A549 (cell line): ENCODE data around the gene TACR1. TPM values are rescaled to one million over a fixed set of nuclear protein-coding genes. Genes with fewer than 3 reads are reported as not detected.

Experiments used
- ATAC-seq, 2 experiments: fragments of 200-7000 bp in 1 of 2; fragments of >200 bp in 1 of 2; cut with Nextera tagmentation in 1 of 2; cut with Tn5 transposase in 1 of 2; 3 replicates each; pipeline versions ENCODE4 v1.8.0 to v1.9.1; 2018 to 2020; ENCODE audit warnings: mild to moderate bottlenecking in 1 of 2, moderate library complexity in 1 of 2
- CTCF ChIA-PET: fragments of 300-600 bp; sonication (Branson Sonifier 250); formaldehyde crosslinking; extraction: SDS; loops from one replicate; lab custom pipeline; 2021; ENCODE audit warnings: antibody characterized with exemption, inconsistent platforms; lab: Yijun Ruan, JAX
- POLR2A ChIA-PET: fragments of 350-600 bp; formaldehyde crosslinking; extraction: SDS; loops from one replicate; lab custom pipeline; 2021; ENCODE audit warnings: antibody characterized with exemption, inconsistent platforms; lab: Yijun Ruan, JAX
- DNase-seq, 2 experiments: peaks; one replicate each; pipeline versions ENCODE4 v3.0.0 to v3.0.0-alpha.2; 2011 to 2016; ENCODE audit warnings: low read depth in 1 of 2, low spot score in 1 of 2
- FAIRE-seq: peaks from 2 replicates; lab custom pipeline; 2011; peaks lifted over from hg19 to GRCh38; lab: Jason Lieb, UNC
- H3K27ac ChIP-seq, 2 experiments: fragments of >200 bp; sonication (Bioruptor Twin); formaldehyde crosslinking; 3 replicates each; pipeline ENCODE4 v1.5.1; 2016 to 2017
- H3K4me1 ChIP-seq: fragments of >200 bp; sonication (Bioruptor Twin); formaldehyde crosslinking; 3 replicates; pipeline ENCODE4 v1.6.1; 2016
- H3K4me2 ChIP-seq: fragments of >200 bp; sonication (Bioruptor Twin); formaldehyde crosslinking; 3 replicates; pipeline ENCODE4 v1.6.1; 2016
- H3K4me3 ChIP-seq: fragments of >200 bp; sonication (Bioruptor Twin); formaldehyde crosslinking; 3 replicates; pipeline ENCODE4 v1.5.1; 2016
- H3K9me3 ChIP-seq: fragments of >200 bp; sonication (Bioruptor Twin); formaldehyde crosslinking; 3 replicates; pipeline ENCODE4 v1.6.1; 2016
- CBX8 ChIP-seq: fragments of 200-600 bp; sonication (generic); IDR thresholded peaks from 2 replicates; pipeline ENCODE4 v1.6.1; 2016
- CHD4 ChIP-seq: fragments of 200-600 bp; sonication (generic); IDR thresholded peaks from 2 replicates; pipeline ENCODE4 v1.6.1; 2016; ENCODE audit warnings: antibody characterized with exemption, mild to moderate bottlenecking, borderline replicate concordance
- ESRRA ChIP-seq: fragments of 150-350 bp; IDR thresholded peaks from 2 replicates; pipeline ENCODE4 v1.6.1; 2014; ENCODE audit warnings: mild to moderate bottlenecking, low read length, borderline replicate concordance
- FOSB ChIP-seq: fragments of 250-450 bp; sonication (Bioruptor Pico); IDR thresholded peaks from 2 replicates; pipeline ENCODE4 v1.5.0; 2020; ENCODE audit warnings: mild to moderate bottlenecking, moderate library complexity
- FOXS1 ChIP-seq: fragments of 250-450 bp; sonication (Bioruptor Pico); IDR thresholded peaks from 2 replicates; pipeline ENCODE4 v1.5.0; 2020; ENCODE audit warnings: mild to moderate bottlenecking, moderate library complexity
- HDAC2 ChIP-seq: fragments of 200-600 bp; sonication (generic); IDR thresholded peaks from 2 replicates; pipeline ENCODE4 v1.6.1; 2016
- HEYL ChIP-seq: fragments of 250-450 bp; sonication (Bioruptor Pico); IDR thresholded peaks from 2 replicates; pipeline ENCODE4 v1.8.0; 2021; ENCODE audit warnings: mild to moderate bottlenecking, moderate library complexity
- HOXA7 ChIP-seq: fragments of 250-450 bp; sonication (Bioruptor Pico); IDR thresholded peaks from 2 replicates; pipeline ENCODE4 v1.5.0; 2020; ENCODE audit warnings: mild to moderate bottlenecking, moderate library complexity
- JUNB ChIP-seq: fragments of >200 bp; sonication (Bioruptor Twin); formaldehyde crosslinking; IDR thresholded peaks from 2 replicates; pipeline ENCODE4 v1.6.1; 2016
- KDM5A ChIP-seq: fragments of 200-600 bp; sonication (generic); IDR thresholded peaks from 2 replicates; pipeline ENCODE4 v1.6.1; 2016; ENCODE audit warnings: antibody characterized with exemption, mild to moderate bottlenecking
- MAZ ChIP-seq: fragments of 150-350 bp; IDR thresholded peaks from 2 replicates; pipeline ENCODE4 v1.6.1; 2014; ENCODE audit warnings: antibody characterized with exemption, low read depth, low read length, borderline replicate concordance
- NPAS2 ChIP-seq: fragments of 250-450 bp; sonication (Bioruptor Pico); IDR thresholded peaks from 2 replicates; pipeline ENCODE4 v1.8.0; 2022; ENCODE audit warnings: mild to moderate bottlenecking, moderate library complexity, borderline replicate concordance
- RAD21 ChIP-seq, 2 experiments: fragments of >200 bp in 1 of 2; sonication (Bioruptor Twin) in 1 of 2; formaldehyde crosslinking in 1 of 2; IDR thresholded peaks in 1 of 2; conservative IDR thresholded peaks in 1 of 2; 2 replicates in 1 of 2; 3 replicates in 1 of 2; pipeline ENCODE4 v1.6.1; 2012 to 2018; ENCODE audit warnings: inconsistent platforms in 1 of 2
- TFCP2L1 ChIP-seq: fragments of 250-450 bp; sonication (Bioruptor Pico); IDR thresholded peaks from 2 replicates; pipeline ENCODE4 v1.5.0; 2021; ENCODE audit warnings: mild to moderate bottlenecking
- ZNF302 ChIP-seq: fragments of 250-450 bp; sonication (Bioruptor Pico); IDR thresholded peaks from 2 replicates; pipeline ENCODE4 v1.9.0; 2021; ENCODE audit warnings: inconsistent platforms, mild to moderate bottlenecking, moderate library complexity
- ZSCAN20 ChIP-seq: fragments of 250-450 bp; sonication (Bioruptor Pico); IDR thresholded peaks from 2 replicates; pipeline ENCODE4 v1.8.0; 2022; ENCODE audit warnings: mild to moderate bottlenecking, moderate library complexity
- WGBS: methylation state at CpG from one replicate; pipeline ENCODE4 v1.1.6; 2017; ENCODE audit errors: missing lambda C conversion rate; 5-methylcytosine and 5-hydroxymethylcytosine counted together
- polyA plus RNA-seq, 4 experiments: library from polyadenylated mRNA; depleted of rRNA in 3 of 4; stranded (reverse); fragments of >200 nt; fragmentation: RNase III in 1 of 4; extraction: RNeasy Plus Mini Kit Qiagen cat#74134 plus additional on column Dnase treatment in 1 of 4; gene quantifications; 2 replicates in 3 of 4; 3 replicates in 1 of 4; pipeline ENCODE4 v1.2.3, GENCODE V29; 2011 to 2017
- TF ChIP-seq, protein P1 (sequence below): fragments of 450-650 bp; IDR thresholded peaks from 2 replicates; pipeline ENCODE4 v1.6.1; 2014; ENCODE audit warnings: antibody characterized with exemption
- TF ChIP-seq, protein P2 (sequence below): IDR thresholded peaks from 2 replicates; pipeline ENCODE4 v1.6.1; 2012; ENCODE audit warnings: low read depth, borderline replicate concordance
- TF ChIP-seq, protein P3 (sequence below): fragments of 250-450 bp; sonication (Bioruptor Pico); IDR thresholded peaks from 2 replicates; pipeline ENCODE4 v1.5.0; 2021; ENCODE audit warnings: mild to moderate bottlenecking, moderate library complexity, borderline replicate concordance
- TF ChIP-seq, protein P4 (sequence below): IDR thresholded peaks from 2 replicates; pipeline ENCODE4 v1.6.1; 2012

The TACR1 gene
- polyA plus RNA-seq, 2 of the 4 experiments (the other 2 are of a cell fraction) = 0.27 to 0.92 TPM

DNA sequence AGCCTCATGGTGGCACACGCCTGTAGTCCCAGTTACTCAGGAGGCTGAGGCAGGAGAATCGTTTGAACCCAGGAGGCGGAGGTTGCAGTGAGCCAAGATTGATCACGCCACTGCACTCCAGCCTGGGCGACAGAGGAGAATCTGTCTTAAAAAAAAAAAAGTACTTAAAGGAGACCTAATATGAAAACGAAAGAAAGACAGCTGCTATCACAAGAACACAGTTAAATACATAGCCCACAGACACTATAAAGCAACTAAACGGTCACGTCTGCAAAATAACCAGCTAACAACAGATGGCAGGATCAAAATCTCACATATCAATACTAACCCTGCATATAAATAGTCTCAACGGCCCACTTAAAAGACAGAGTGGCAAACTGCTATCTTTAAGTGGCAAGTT, 43.9 kb upstream of the TACR1 start:
- peaks cover 49% of the 10 kb centered on the region for H3K9me3 ChIP-seq
- ChIA-PET CTCF (interaction anchor here (1.2 to 8.4 kb wide), 2 partner anchors 11 to 43 kb away, joined by 5 to 60 read pairs; partner anchors contain the start of gene TACR1), POLR2A (no interaction called here)
- ATAC-seq (no peak), DNase-seq (no peak), FAIRE-seq (no peak)
- H3K4me2 ChIP-seq = no peak overlapping the region
- peaks cover 14% of the 10 kb centered on the region for H3K4me1 ChIP-seq
- WGBS = 88% methylated on average over 9 of the region's 9 CpGs
- H3K27ac ChIP-seq = no peak overlapping the region
- H3K4me3 ChIP-seq = no peak overlapping the region
- TF ChIP-seq CBX8 (no peak), ZSCAN20 (no peak), ESRRA (no peak), JUNB (no peak), MAZ (no peak), HOXA7 (CRISPR knock-in tag) (no peak)
- TF ChIP-seq, protein P1, sequence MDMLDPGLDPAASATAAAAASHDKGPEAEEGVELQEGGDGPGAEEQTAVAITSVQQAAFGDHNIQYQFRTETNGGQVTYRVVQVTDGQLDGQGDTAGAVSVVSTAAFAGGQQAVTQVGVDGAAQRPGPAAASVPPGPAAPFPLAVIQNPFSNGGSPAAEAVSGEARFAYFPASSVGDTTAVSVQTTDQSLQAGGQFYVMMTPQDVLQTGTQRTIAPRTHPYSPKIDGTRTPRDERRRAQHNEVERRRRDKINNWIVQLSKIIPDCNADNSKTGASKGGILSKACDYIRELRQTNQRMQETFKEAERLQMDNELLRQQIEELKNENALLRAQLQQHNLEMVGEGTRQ = no peak
- TF ChIP-seq, protein P2, sequence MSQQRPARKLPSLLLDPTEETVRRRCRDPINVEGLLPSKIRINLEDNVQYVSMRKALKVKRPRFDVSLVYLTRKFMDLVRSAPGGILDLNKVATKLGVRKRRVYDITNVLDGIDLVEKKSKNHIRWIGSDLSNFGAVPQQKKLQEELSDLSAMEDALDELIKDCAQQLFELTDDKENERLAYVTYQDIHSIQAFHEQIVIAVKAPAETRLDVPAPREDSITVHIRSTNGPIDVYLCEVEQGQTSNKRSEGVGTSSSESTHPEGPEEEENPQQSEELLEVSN = no peak

DNA sequence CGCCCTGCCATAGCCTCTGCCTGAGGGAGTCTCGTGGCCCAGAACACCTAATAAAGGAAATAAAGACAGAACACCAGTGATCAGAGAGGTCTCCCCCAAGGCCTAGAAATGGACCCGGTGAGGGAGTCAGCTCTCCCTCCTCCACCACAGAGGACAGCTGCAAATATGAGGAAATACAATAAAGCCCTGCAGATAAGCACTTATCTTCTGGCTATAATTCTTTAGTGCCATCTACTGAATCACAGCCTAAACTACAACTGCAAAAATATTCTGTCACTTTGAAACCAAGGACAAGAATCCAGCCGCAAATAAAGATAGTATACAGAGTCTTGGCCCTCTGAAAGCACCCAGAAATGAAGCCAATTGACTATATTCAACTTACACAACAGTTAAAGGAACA, 42.4 kb upstream of the TACR1 start:
- no peak overlapping the region for H3K4me3 ChIP-seq
- peak overlapping the region in 1 of 2 experiments; percentile 82; a peak in 3 of 6 replicates for H3K27ac ChIP-seq
- no peak for TF ChIP-seq TFCP2L1
- TF ChIP-seq, protein P3, sequence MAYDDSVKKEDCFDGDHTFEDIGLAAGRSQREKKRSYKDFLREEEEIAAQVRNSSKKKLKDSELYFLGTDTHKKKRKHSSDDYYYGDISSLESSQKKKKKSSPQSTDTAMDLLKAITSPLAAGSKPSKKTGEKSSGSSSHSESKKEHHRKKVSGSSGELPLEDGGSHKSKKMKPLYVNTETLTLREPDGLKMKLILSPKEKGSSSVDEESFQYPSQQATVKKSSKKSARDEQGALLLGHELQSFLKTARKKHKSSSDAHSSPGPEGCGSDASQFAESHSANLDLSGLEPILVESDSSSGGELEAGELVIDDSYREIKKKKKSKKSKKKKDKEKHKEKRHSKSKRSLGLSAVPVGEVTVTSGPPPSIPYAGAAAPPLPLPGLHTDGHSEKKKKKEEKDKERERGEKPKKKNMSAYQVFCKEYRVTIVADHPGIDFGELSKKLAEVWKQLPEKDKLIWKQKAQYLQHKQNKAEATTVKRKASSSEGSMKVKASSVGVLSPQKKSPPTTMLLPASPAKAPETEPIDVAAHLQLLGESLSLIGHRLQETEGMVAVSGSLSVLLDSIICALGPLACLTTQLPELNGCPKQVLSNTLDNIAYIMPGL (CRISPR knock-in tag) = no peak
- TF ChIP-seq KDM5A = no peak
- TF ChIP-seq RAD21 (conservative IDR thresholded peaks at IDR 0.05 in 1 of 2, IDR thresholded peaks at IDR 0.05 in 1 of 2) = peak; percentile 28 to 57; a peak in 3 of 5 replicates
- no peak for TF ChIP-seq NPAS2 (CRISPR knock-in tag)
- no peak for TF ChIP-seq HDAC2
- TF ChIP-seq, protein P4, sequence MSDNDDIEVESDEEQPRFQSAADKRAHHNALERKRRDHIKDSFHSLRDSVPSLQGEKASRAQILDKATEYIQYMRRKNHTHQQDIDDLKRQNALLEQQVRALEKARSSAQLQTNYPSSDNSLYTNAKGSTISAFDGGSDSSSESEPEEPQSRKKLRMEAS = 0 out of 2 replicates have a peak, but pooled peaks have one; percentile 18
- no peak for TF ChIP-seq ZNF302 (CRISPR knock-in tag)
- no peak for TF ChIP-seq CHD4
- TF ChIP-seq HEYL = no peak
- no peak for TF ChIP-seq FOSB (CRISPR knock-in tag)
- TF ChIP-seq FOXS1 = no peak
- H3K4me1 ChIP-seq = peaks cover 20% of the 10 kb centered on the region
- peak in 1 of 2 experiments; percentile 47; a peak in 3 of 6 replicates for ATAC-seq
- CTCF ChIA-PET = interaction anchor here (1.1 to 8.4 kb wide), 4 partner anchors 10 to 323 kb away, joined by 3 to 60 read pairs (median 5); partner anchors contain the start of gene TACR1
- POLR2A ChIA-PET = no interaction called here
- FAIRE-seq = no peak
- no peak overlapping the region for H3K4me2 ChIP-seq
- peaks cover 56% of the 10 kb centered on the region for H3K9me3 ChIP-seq
- DNase-seq = peak in 1 of 2 experiments; percentile 63
- 73% methylated on average over 4 of the region's 4 CpGs for WGBS
